ENCODE measurements around the gene CCDC12.

The CCDC12 gene

GRCh38 chr3:46895204-46895660, 81.3 kb downstream of the CCDC12 start:
- TF ChIP-seq CTCF (IDR thresholded peaks at IDR 0.05): peak; percentile 91
- TF ChIP-seq ZFX (IDR thresholded peaks at IDR 0.05; ENCODE audit: borderline replicate concordance): no peak

GRCh38 chr3:46894256-46894655, 82.3 kb downstream of the CCDC12 start:
- H3K27ac ChIP-seq: no peak overlapping the region
- TF ChIP-seq CTCF (IDR thresholded peaks at IDR 0.05) (no peak), ZFX (IDR thresholded peaks at IDR 0.05; ENCODE audit: borderline replicate concordance) (no peak)

More at GRCh38 chr3:46895204-46895660, 81.3 kb downstream of the CCDC12 start:
- H3K27ac ChIP-seq: no peak overlapping the region

- no peak for TF ChIP-seq CTCF (IDR thresholded peaks at IDR 0.05)
- H3K27ac ChIP-seq: no peak overlapping the region
Measured at GRCh38 chr3:46893763-46894162, 82.8 kb downstream of the CCDC12 start.

- H3K27ac ChIP-seq: no peak overlapping the region
- no peak for TF ChIP-seq CTCF (IDR thresholded peaks at IDR 0.05)
- TF ChIP-seq ZFX (IDR thresholded peaks at IDR 0.05; ENCODE audit: borderline replicate concordance): no peak
Measured at GRCh38 chr3:46893146-46893748, 83.3 kb downstream of the CCDC12 start.

GRCh38 chr3:46892285-46893145, 84.0 kb downstream of the CCDC12 start:
- peak overlapping the region; percentile 75 for H3K27ac ChIP-seq
- no peak for TF ChIP-seq ZFX (IDR thresholded peaks at IDR 0.05; ENCODE audit: borderline replicate concordance)
- peak; percentile 54 for TF ChIP-seq CTCF (IDR thresholded peaks at IDR 0.05)

- TF ChIP-seq ZFX (IDR thresholded peaks at IDR 0.05; ENCODE audit: borderline replicate concordance): no peak
- no peak for TF ChIP-seq CTCF (IDR thresholded peaks at IDR 0.05)
Measured at GRCh38 chr3:46891132-46891531, 85.4 kb downstream of the CCDC12 start.

GRCh38 chr3:46890132-46890531, 86.4 kb downstream of the CCDC12 start:
- H3K27ac ChIP-seq: no peak overlapping the region
- TF ChIP-seq ZFX (IDR thresholded peaks at IDR 0.05; ENCODE audit: borderline replicate concordance) (no peak), CTCF (IDR thresholded peaks at IDR 0.05) (no peak)

More at GRCh38 chr3:46891132-46891531, 85.4 kb downstream of the CCDC12 start:
- H3K27ac ChIP-seq: no peak overlapping the region
